AG10803 (cell line): ENCODE data around the gene NRARP.

Experiments used
- DNase-seq: peaks from one replicate; pipeline ENCODE4 v3.0.0; 2010; ENCODE audit warnings: low read depth
- H3K4me3 ChIP-seq: 2 replicates; pipeline ENCODE4 v1.5.1; 2011; ENCODE audit warnings: mild to moderate bottlenecking, low read length, control low read depth
- CTCF ChIP-seq: conservative IDR thresholded peaks from 2 replicates; pipeline ENCODE4 v1.5.1; 2011; ENCODE audit warnings: mild to moderate bottlenecking, low read length, control low read depth, inconsistent platforms

Gene NRARP

DNA sequence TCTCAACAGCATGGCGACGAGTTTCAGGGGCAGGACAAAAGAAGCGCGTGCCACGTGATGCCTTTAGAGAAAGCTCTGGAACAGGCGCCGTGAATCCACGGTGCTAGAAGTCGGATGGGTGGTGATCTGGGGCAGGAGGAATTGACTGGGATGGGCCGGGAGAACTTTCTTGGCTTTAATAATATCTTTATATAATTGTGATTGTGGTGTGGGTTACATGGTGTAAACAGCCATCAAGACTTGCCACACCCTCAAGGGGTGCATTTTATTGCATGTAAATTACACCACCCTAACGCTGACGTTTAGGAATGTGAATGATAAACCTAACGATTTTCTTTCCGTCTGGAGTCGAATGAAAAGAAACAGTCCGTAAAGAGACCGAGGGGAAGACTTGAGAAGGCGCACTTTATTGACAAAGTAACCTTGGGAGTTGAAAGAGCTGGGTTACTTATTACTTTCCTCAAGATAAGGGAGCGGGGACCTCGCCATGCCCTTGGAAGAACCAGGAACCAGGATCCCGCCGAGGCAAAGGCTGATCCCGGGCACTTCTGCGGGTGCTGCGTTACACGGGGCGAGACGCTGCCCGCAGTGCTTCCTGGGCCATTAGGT is 8.5 kb downstream of the NRARP start:
- TF ChIP-seq CTCF: no peak
- H3K4me3 ChIP-seq: no peak overlapping the region
- no peak for DNase-seq

GRCh38 chr9:137293094-137293481 is 9.0 kb downstream of the NRARP start:
- H3K4me3 ChIP-seq: no peak overlapping the region
- TF ChIP-seq CTCF: no peak
- no peak for DNase-seq

- DNase-seq: peak; percentile 37
- no peak overlapping the region for H3K4me3 ChIP-seq
- peak; percentile 47 for TF ChIP-seq CTCF
Observed at GRCh38 chr9:137286975-137287383, 15.1 kb downstream of the NRARP start.

GRCh38 chr9:137281345-137282116 is 20.5 kb downstream of the NRARP start:
- no peak for TF ChIP-seq CTCF
- no peak overlapping the region for H3K4me3 ChIP-seq

GRCh38 chr9:137280474-137281344 is 21.4 kb downstream of the NRARP start:
- no peak overlapping the region for H3K4me3 ChIP-seq
- peak; percentile 27 for DNase-seq
- TF ChIP-seq CTCF: peak; percentile 27; the same call in 1 of the 2 replicates

More at GRCh38 chr9:137281345-137282116, 20.5 kb downstream of the NRARP start:
- DNase-seq: no peak

DNA sequence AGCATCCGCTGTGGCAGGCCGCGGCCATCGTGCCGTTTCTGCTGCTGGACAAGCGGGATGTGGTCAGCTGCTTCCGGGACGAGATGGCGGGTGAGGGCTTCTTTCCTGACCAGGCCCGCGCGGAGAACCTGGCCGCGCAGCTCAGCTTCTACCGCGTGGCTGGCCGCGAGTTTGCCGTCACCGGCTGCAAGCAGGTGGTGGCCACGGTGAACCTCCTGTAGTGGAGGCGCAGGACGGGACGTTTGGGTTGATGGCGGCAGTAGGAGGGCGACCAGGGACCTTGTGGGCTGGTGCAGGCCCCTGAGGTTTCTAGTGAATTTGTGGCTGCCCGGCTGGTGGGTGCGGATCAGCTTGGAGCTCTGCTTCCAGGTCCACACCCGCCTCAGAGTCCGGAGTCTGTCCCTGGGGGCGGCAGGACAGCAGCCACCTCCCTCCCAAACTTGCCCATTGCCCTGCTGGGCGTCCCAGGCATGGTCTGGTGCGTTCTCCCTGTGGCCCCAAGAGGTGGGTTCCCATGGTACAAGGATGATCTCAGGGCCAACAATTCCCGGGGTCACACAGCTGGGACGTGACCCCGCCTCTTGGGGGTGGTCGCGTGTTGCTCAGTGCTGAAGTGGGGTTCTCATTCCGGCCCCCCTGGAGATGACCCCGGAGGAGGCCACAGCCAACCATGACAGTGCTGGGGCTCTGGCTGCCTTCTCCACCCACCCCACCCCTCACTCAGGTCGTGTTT is 22.2 kb downstream of the NRARP start:
- no peak for DNase-seq
- no peak for TF ChIP-seq CTCF
- no peak overlapping the region for H3K4me3 ChIP-seq
